Tibial nerve (tissue), 4 donors: ENCODE results near the gene CNPY1. TPM values are rescaled to one million over a fixed set of nuclear protein-coding genes. Genes with fewer than 3 reads are reported as not detected.

Experiments used
- DNase-seq, 2 donors: peaks; one replicate each; pipeline ENCODE4 v3.0.0-alpha.2; 2019; ENCODE audit warnings: low spot score in 2 of 2
- H3K27ac ChIP-seq, 4 donors: fragments of 200-600 bp; sonication (generic) in 3 of 4; one replicate each; pipeline ENCODE4 v1.5.1; 2017 to 2019; ENCODE audit warnings: mild to moderate bottlenecking in 1 of 4
- H3K27me3 ChIP-seq, 2 donors: fragments of 200-600 bp; sonication (generic) in 1 of 2; one replicate each; pipeline versions ENCODE4 v1.5.1 to v1.6.0; 2017 to 2019
- H3K36me3 ChIP-seq, 3 donors: fragments of 200-600 bp; sonication (generic); one replicate each; pipeline ENCODE4 v1.5.1; 2018 to 2019
- H3K4me1 ChIP-seq, 4 donors: fragments of 200-600 bp; sonication (generic) in 3 of 4; one replicate each; pipeline ENCODE4 v1.5.1; 2017 to 2019
- H3K4me3 ChIP-seq, 4 donors: fragments of 200-600 bp; sonication (generic) in 3 of 4; one replicate each; pipeline ENCODE4 v1.5.1; 2017 to 2019; ENCODE audit warnings: mild to moderate bottlenecking in 1 of 4, moderate library complexity in 1 of 4
- H3K9me3 ChIP-seq, 4 donors: fragments of 200-600 bp; sonication (generic) in 3 of 4; one replicate each; pipeline ENCODE4 v1.5.1; 2017 to 2019
- CTCF ChIP-seq, 5 experiments: fragments of 200-600 bp in 3 of 5; fragments of 450-650 bp in 2 of 5; sonication (generic) in 3 of 5; IDR thresholded peaks; one replicate each; pipeline ENCODE4 v1.5.1; 2016 to 2019; ENCODE audit warnings: antibody characterized with exemption in 5 of 5, mild to moderate bottlenecking in 3 of 5, moderate library complexity in 2 of 5
- EP300 ChIP-seq, 2 donors: sonication (generic); formaldehyde crosslinking; IDR thresholded peaks; one replicate each; pipeline ENCODE4 v1.6.1; 2017; ENCODE audit warnings: antibody characterized with exemption in 2 of 2, mild to moderate bottlenecking in 1 of 2
- POLR2A ChIP-seq, 2 donors: fragments of 450-650 bp; IDR thresholded peaks; one replicate each; pipeline ENCODE4 v1.6.1; 2017; ENCODE audit warnings: antibody characterized with exemption in 2 of 2, mild to moderate bottlenecking in 2 of 2, moderate library complexity in 2 of 2
- WGBS, 2 donors: methylation state at CpG; one replicate each; pipeline ENCODE4 v1.1.5; 2018; 5-methylcytosine and 5-hydroxymethylcytosine counted together
- total RNA-seq, 4 donors: library from RNA; depleted of rRNA; stranded (reverse); fragments of >200 nt; gene quantifications; one replicate each; pipeline ENCODE4 v1.1.0, GENCODE V29; 2016

CNPY1 gene
- total RNA-seq, 4 donors from 2014 or later = 0.30 TPM; not detected in 3

GRCh38 chr7:155571581-155572345, 25.4 kb upstream of the CNPY1 start:
- Histone ChIP-seq H3K4me1 (peaks cover 0 to 2% (median 0%) of the 10 kb centered on the region in 4 donors), H3K27ac (no peak overlapping the region), H3K4me3 (no peak overlapping the region), H3K9me3 (no peaks in the 10 kb centered on the region), H3K27me3 (peaks cover 0 to 5% of the 10 kb centered on the region in 2 donors), H3K36me3 (no peaks in the 10 kb centered on the region)
- no peak for DNase-seq
- TF ChIP-seq POLR2A (IDR thresholded peaks at IDR 0.05) = no peak
- no peak for TF ChIP-seq CTCF (IDR thresholded peaks at IDR 0.05)
- WGBS, 2 donors = 51 to 58% methylated on average over 10 to 11 of the region's 11 CpGs

- no peak for DNase-seq
- 87 to 88% methylated on average over 6 of the region's 6 CpGs for WGBS, 2 donors
- Histone ChIP-seq H3K27me3 (peaks cover 0 to 5% of the 10 kb centered on the region in 2 donors), H3K36me3 (no peaks in the 10 kb centered on the region), H3K9me3 (no peaks in the 10 kb centered on the region), H3K4me3 (no peak overlapping the region), H3K4me1 (no peaks in the 10 kb centered on the region), H3K27ac (no peak overlapping the region)
- TF ChIP-seq POLR2A (IDR thresholded peaks at IDR 0.05) (no peak), CTCF (IDR thresholded peaks at IDR 0.05) (no peak), EP300 (IDR thresholded peaks at IDR 0.05) (no peak)
Observed at GRCh38 chr7:155570991-155571390, 24.6 kb upstream of the CNPY1 start.

GRCh38 chr7:155570171-155570958, 24.0 kb upstream of the CNPY1 start:
- Histone ChIP-seq H3K36me3 (no peaks in the 10 kb centered on the region), H3K4me1 (no peaks in the 10 kb centered on the region), H3K27ac (no peak overlapping the region), H3K4me3 (no peak overlapping the region), H3K27me3 (peaks cover 0 to 5% of the 10 kb centered on the region in 2 donors), H3K9me3 (no peaks in the 10 kb centered on the region)
- 71 to 81% methylated on average over 25 to 28 of the region's 28 CpGs for WGBS, 2 donors
- TF ChIP-seq CTCF (IDR thresholded peaks at IDR 0.05) (no peak), EP300 (IDR thresholded peaks at IDR 0.05) (no peak), POLR2A (IDR thresholded peaks at IDR 0.05) (no peak)
- no peak for DNase-seq

GRCh38 chr7:155569681-155570080, 23.3 kb upstream of the CNPY1 start:
- no peaks in the 10 kb centered on the region for H3K36me3 ChIP-seq
- no peak for DNase-seq
- no peaks in the 10 kb centered on the region for H3K9me3 ChIP-seq
- H3K4me3 ChIP-seq = no peak overlapping the region
- H3K27ac ChIP-seq = no peak overlapping the region
- TF ChIP-seq EP300 (IDR thresholded peaks at IDR 0.05) = no peak
- TF ChIP-seq CTCF (IDR thresholded peaks at IDR 0.05) = no peak
- TF ChIP-seq POLR2A (IDR thresholded peaks at IDR 0.05) = no peak
- WGBS, 2 donors = 81 to 83% methylated on average over 9 to 11 of the region's 11 CpGs
- H3K27me3 ChIP-seq = peaks cover 0 to 5% of the 10 kb centered on the region in 2 donors
- no peaks in the 10 kb centered on the region for H3K4me1 ChIP-seq
